ENCODE measurements around the gene KIAA0753.
"Not testable (repeated sequence)": the region's sequence is repeated elsewhere in the genome, so short reads cannot be mapped to it uniquely, and the experiment has no call there.

KIAA0753 gene

GRCh38 chr17:6583411-6583810 is 57.1 kb downstream of the KIAA0753 start:
- Mint-ChIP-seq H3K4me1 (ENCODE audit: low read depth) (no peaks in the 10 kb centered on the region), H3K4me3 (no peak overlapping the region), H3K27ac (no peak overlapping the region), H3K9me3 (peaks cover 8% of the 10 kb centered on the region), H3K36me3 (ENCODE audit: low read depth) (peaks cover 45% of the 10 kb centered on the region), H3K27me3 (ENCODE audit: low read depth) (no peaks in the 10 kb centered on the region)

GRCh38 chr17:6580625-6581024 is 59.9 kb downstream of the KIAA0753 start:
- Mint-ChIP-seq H3K4me3 (no peak overlapping the region), H3K27me3 (ENCODE audit: low read depth) (no peaks in the 10 kb centered on the region), H3K36me3 (ENCODE audit: low read depth) (peaks cover 31% of the 10 kb centered on the region), H3K9me3 (peaks cover 3% of the 10 kb centered on the region), H3K27ac (no peak overlapping the region), H3K4me1 (ENCODE audit: low read depth) (peaks cover 4% of the 10 kb centered on the region)

- Mint-ChIP-seq H3K27me3 (ENCODE audit: low read depth) (no peaks in the 10 kb centered on the region), H3K4me3 (no peak overlapping the region), H3K27ac (no peak overlapping the region), H3K4me1 (ENCODE audit: low read depth) (peaks cover 13% of the 10 kb centered on the region), H3K9me3 (peaks cover 2% of the 10 kb centered on the region), H3K36me3 (ENCODE audit: low read depth) (peaks cover 16% of the 10 kb centered on the region)
These were observed 62.0 kb downstream of the KIAA0753 start for GRCh38 chr17:6578491-6578890.

- H3K36me3 Mint-ChIP-seq (ENCODE audit: low read depth), result peaks cover 13% of the 10 kb centered on the region
- H3K27ac Mint-ChIP-seq, result no peak overlapping the region
These were observed 62.7 kb downstream of the KIAA0753 start for GRCh38 chr17:6577686-6578263.

GRCh38 chr17:6576038-6576785 is 64.3 kb downstream of the KIAA0753 start:
- Mint-ChIP-seq H3K27ac (no peak overlapping the region), H3K4me1 (ENCODE audit: low read depth) (peaks cover 13% of the 10 kb centered on the region), H3K4me3 (no peak overlapping the region), H3K36me3 (ENCODE audit: low read depth) (peaks cover 7% of the 10 kb centered on the region), H3K27me3 (ENCODE audit: low read depth) (no peaks in the 10 kb centered on the region), H3K9me3 (no peaks in the 10 kb centered on the region)

More at GRCh38 chr17:6577686-6578263, 62.7 kb downstream of the KIAA0753 start:
- Mint-ChIP-seq H3K9me3 (no peaks in the 10 kb centered on the region), H3K4me1 (ENCODE audit: low read depth) (peaks cover 13% of the 10 kb centered on the region), H3K4me3 (no peak overlapping the region), H3K27me3 (ENCODE audit: low read depth) (no peaks in the 10 kb centered on the region)

- Mint-ChIP-seq H3K27me3 (ENCODE audit: low read depth) (no peaks in the 10 kb centered on the region), H3K36me3 (ENCODE audit: low read depth) (peaks cover 7% of the 10 kb centered on the region), H3K4me3 (peak overlapping the region; percentile 16), H3K9me3 (no peaks in the 10 kb centered on the region), H3K27ac (peak overlapping the region; percentile 71), H3K4me1 (ENCODE audit: low read depth) (peaks cover 13% of the 10 kb centered on the region)
These were observed 64.9 kb downstream of the KIAA0753 start for GRCh38 chr17:6575596-6575988.

- Mint-ChIP-seq H3K27ac (peak overlapping the region; percentile 71), H3K27me3 (ENCODE audit: low read depth) (no peaks in the 10 kb centered on the region), H3K4me3 (peak overlapping the region; percentile 16), H3K9me3 (no peaks in the 10 kb centered on the region), H3K4me1 (ENCODE audit: low read depth) (peaks cover 15% of the 10 kb centered on the region), H3K36me3 (ENCODE audit: low read depth) (peaks cover 7% of the 10 kb centered on the region)
These were observed 65.6 kb downstream of the KIAA0753 start for GRCh38 chr17:6574687-6575595.

GRCh38 chr17:6573982-6574686 is 66.4 kb downstream of the KIAA0753 start:
- Mint-ChIP-seq H3K27me3 (ENCODE audit: low read depth) (no peaks in the 10 kb centered on the region), H3K36me3 (ENCODE audit: low read depth) (peaks cover 7% of the 10 kb centered on the region), H3K27ac (no peak overlapping the region), H3K4me3 (no peak overlapping the region), H3K9me3 (no peaks in the 10 kb centered on the region), H3K4me1 (ENCODE audit: low read depth) (peaks cover 15% of the 10 kb centered on the region)

- not testable (repeated sequence) for H3K9me3 Mint-ChIP-seq; H3K27me3 Mint-ChIP-seq (ENCODE audit: low read depth); H3K36me3 Mint-ChIP-seq (ENCODE audit: low read depth); H3K27ac Mint-ChIP-seq; H3K4me3 Mint-ChIP-seq
- peaks cover 15% of the 10 kb centered on the region for H3K4me1 Mint-ChIP-seq (ENCODE audit: low read depth)
These were observed 67.0 kb downstream of the KIAA0753 start for GRCh38 chr17:6573495-6573894.

GRCh38 chr17:6572972-6573370 is 67.5 kb downstream of the KIAA0753 start:
- no peak overlapping the region for H3K27ac Mint-ChIP-seq
- peaks cover 4% of the 10 kb centered on the region for H3K36me3 Mint-ChIP-seq (ENCODE audit: low read depth)
- H3K4me1 Mint-ChIP-seq (ENCODE audit: low read depth), result peaks cover 15% of the 10 kb centered on the region
- H3K9me3 Mint-ChIP-seq, result no peaks in the 10 kb centered on the region
- no peaks in the 10 kb centered on the region for H3K27me3 Mint-ChIP-seq (ENCODE audit: low read depth)
- no peak overlapping the region for H3K4me3 Mint-ChIP-seq

- Mint-ChIP-seq H3K27me3 (ENCODE audit: low read depth) (no peaks in the 10 kb centered on the region), H3K36me3 (ENCODE audit: low read depth) (no peaks in the 10 kb centered on the region), H3K4me3 (no peak overlapping the region), H3K9me3 (no peaks in the 10 kb centered on the region), H3K27ac (no peak overlapping the region), H3K4me1 (ENCODE audit: low read depth) (peaks cover 14% of the 10 kb centered on the region)
These were observed 69.1 kb downstream of the KIAA0753 start for GRCh38 chr17:6571452-6571781.

GRCh38 chr17:6570731-6571451 is 69.6 kb downstream of the KIAA0753 start:
- Mint-ChIP-seq H3K27me3 (ENCODE audit: low read depth) (no peaks in the 10 kb centered on the region), H3K4me1 (ENCODE audit: low read depth) (peaks cover 14% of the 10 kb centered on the region), H3K9me3 (no peaks in the 10 kb centered on the region), H3K36me3 (ENCODE audit: low read depth) (no peaks in the 10 kb centered on the region), H3K27ac (no peak overlapping the region), H3K4me3 (no peak overlapping the region)

GRCh38 chr17:6569370-6570285 is 70.9 kb downstream of the KIAA0753 start:
- Mint-ChIP-seq H3K36me3 (ENCODE audit: low read depth) (no peaks in the 10 kb centered on the region), H3K4me1 (ENCODE audit: low read depth) (peaks cover 2% of the 10 kb centered on the region), H3K27me3 (ENCODE audit: low read depth) (no peaks in the 10 kb centered on the region), H3K4me3 (no peak overlapping the region), H3K9me3 (no peaks in the 10 kb centered on the region), H3K27ac (no peak overlapping the region)

All from T-helper 1 cell treated with Interleukin-12 subunit alpha and Interleukin-12 subunit beta and Interleukin-4 antibody, amounts not matched to agents 30 μg/mL and 1 μg/mL, for 36 hours (primary cell).